Activated CD4-positive, alpha-beta T cell treated with anti-CD3 and anti-CD28 coated beads, Interleukin-10, Interleukin-2, amounts not matched to agents 100 ng/mL and 50 ng/mL, durations not matched to agents 16 hours and 8 hours (primary cell): ENCODE results near the gene SP110.

Source experiments
- DNase-seq: peaks from one replicate; pipeline ENCODE4 v3.0.0-alpha.2; 2020

The SP110 gene

DNA sequence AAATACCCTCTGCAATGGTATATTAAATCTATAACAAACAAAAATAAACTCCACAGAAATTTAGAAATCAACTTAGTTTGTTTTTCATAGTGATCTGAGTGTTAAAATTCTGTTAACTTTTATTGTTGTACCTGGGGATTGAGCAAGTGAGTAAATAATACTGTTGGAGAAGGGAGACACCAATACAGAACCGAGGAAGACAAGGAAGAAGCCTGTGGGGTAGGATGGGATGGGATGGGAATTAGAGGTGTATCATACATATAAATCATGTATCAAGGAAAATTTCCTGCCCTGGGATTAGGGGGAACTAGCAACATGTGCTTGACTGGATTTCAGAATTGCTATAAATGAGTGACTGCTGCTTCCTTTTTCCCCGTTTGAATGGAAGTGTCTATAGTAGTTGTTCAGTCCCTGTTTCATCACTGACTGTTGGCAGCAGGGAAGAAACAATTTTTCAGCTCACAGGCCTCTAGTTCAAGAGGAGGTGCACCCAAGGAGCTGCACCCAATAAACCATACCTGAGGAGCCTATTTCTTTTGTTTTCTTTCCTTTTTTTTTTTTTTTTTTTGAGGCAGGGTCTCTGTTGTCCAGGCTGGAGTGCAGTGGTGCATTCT is 53.1 kb downstream of the SP110 start:
- no peak for DNase-seq

- no peak for DNase-seq
These were observed 55.6 kb downstream of the SP110 start for GRCh38 chr2:230164139-230164538.

- DNase-seq = no peak
These were observed 56.8 kb downstream of the SP110 start for GRCh38 chr2:230162981-230163380.

- peak; percentile 33 for DNase-seq
These were observed 58.6 kb downstream of the SP110 start for GRCh38 chr2:230161184-230161583.

GRCh38 chr2:230160112-230160660 is 59.6 kb downstream of the SP110 start:
- peak; percentile 53 for DNase-seq

- DNase-seq = no peak
These were observed 61.3 kb downstream of the SP110 start for GRCh38 chr2:230158468-230158867.

DNA sequence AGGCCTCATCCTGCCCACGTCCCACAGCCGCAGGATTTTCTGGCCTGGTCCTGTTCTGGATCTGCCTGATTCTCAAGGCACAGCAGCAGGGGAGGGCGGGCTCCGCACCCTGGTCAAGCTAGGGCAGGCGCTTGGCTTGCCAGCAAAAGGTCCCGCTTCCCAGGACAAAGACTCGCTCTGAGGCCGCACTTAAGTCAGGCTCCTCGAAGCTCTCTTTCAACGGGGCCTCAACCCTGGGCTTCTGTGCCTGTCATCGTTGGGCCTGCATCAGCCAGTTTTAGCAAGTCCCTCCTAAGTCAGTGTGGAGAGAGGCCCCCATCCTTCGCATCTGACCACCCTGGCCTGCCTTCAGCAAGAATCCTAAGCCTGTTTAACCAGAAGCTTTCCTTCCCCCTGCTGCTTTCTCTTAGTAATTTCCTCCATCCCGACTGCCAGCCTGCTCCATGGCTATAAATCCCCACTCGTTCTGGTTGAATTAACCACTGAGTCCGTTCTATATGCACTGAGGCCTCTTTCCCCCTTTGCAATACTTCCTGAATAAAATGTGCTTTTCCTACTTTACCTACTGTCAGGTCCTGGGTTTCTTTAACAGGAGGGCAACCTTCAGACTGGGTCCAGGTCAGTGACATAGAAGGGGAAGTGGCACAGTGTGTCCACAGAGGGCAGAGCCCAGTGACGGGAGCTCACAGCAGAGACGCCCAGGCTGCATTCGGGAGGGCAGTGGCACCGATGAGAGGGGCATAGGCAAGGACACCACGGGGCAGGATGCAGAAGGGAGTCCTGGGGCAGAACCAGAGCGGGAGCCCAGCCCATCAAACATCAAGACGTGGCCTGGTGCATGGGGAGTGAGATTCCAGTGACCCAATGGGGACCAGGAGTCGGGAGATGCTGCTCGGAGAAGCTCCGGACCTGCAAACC is 62.7 kb downstream of the SP110 start:
- no peak for DNase-seq

DNA sequence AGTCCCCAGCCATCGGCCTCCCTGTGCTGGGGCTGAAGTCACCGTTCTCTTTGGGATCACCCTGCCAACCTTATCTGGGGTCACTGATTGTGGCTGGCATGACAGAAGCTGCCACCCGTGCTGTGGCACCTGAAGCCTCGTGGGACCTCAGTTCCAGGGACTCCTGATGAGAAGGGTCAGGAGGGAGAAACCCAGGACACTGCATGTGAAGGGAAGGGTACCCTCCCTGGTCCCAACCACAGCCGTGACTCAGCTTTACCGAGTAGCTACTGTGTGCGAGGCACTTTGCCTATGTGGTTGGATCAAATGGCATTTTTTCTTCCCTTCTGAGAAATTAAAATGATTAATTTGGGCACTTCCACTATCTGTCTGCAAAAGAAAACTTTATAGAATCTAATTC is 64.4 kb downstream of the SP110 start:
- DNase-seq = peak; percentile 41

GRCh38 chr2:230153390-230153976 is 66.3 kb downstream of the SP110 start:
- no peak for DNase-seq

- no peak for DNase-seq
These were observed 67.5 kb downstream of the SP110 start for GRCh38 chr2:230152334-230152733.

GRCh38 chr2:230144355-230144754 is 75.4 kb downstream of the SP110 start:
- no peak for DNase-seq

- no peak for DNase-seq
These were observed 79.1 kb downstream of the SP110 start for GRCh38 chr2:230140667-230141066.

GRCh38 chr2:230137902-230138539 is 81.8 kb downstream of the SP110 start:
- no peak for DNase-seq

DNA sequence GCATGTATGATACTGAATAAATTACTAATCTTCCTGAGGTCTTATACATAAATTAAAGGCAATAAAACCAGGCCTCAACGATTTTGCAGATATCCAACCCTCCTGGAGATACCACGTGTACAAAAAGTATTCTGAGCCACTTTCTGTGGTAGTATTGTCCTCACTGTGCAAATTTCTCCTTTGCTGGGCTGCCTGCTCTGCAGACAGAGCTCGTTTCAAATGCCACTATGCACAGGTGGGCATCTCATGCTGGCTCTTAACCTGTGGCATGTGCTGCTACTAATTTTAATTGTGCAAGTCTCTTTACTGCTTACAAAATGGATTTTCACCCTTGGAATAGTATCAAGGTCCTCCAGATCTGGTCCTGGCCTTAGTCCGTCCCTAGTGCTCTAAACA is 84.7 kb downstream of the SP110 start:
- DNase-seq = no peak

DNA sequence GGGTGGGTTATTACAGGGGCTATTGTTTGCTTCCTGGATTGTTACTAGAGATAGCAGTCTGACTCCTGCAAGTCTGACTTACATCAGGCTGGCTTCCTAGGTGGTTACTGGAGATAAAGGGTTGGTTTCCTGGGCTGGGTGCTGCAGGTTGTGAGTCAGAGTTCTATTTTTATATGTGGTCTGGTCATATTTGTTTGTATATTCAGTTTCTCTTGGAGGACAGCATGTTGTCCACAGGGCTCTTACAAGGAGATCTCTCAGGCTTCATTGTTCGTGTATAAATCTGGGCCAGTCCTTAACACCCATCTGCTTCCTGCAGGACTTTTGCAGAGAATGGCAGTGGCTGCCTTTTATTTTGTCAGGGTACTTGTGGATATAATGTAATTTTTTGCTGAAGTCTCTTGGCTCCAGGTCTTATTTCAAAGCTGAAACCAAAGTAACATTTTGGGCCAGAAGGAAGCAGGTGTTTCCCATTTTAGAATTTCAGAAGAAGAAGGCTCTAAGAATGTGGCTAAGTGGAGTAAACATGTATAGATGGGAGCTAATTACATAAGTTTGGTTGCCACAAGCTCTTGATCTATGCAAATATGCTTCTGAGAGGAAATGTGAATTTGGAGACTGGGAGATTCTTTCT is 85.2 kb downstream of the SP110 start:
- DNase-seq = peak; percentile 15

- DNase-seq = no peak
These were observed 88.4 kb downstream of the SP110 start for GRCh38 chr2:230131366-230131765.

DNA sequence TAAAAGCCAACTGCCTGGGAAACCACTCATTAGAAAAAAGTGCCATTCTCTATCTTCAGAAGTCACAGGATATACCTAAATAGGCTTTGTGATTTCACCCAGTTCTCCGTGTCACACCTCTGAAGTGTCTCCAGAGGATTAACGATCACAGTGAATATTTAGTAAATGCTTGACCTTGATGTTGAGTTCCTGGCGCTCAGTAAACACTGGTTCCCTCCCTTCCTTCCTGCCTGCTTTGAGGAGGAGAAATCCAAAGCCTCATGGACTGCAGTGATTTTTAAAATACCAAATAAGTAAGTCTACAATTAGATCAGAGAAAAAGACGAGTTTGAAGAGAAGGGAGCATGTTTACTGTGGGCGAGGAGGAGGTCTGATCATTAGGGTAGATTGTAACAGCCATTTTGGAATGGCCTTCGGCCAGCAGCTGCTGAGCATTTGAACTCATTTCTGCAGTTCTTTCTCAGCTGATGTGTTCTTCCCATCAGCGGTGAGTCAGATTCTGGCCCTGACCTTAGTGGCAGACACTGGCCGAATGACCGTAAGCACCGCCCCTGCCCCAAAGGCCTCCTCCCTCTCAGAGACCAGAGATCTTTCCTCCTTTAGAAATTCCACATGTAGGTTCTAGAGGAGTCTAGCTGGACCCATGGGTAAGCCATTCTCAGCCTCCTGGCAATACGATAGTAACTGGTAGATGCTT is 89.0 kb downstream of the SP110 start:
- no peak for DNase-seq

DNA sequence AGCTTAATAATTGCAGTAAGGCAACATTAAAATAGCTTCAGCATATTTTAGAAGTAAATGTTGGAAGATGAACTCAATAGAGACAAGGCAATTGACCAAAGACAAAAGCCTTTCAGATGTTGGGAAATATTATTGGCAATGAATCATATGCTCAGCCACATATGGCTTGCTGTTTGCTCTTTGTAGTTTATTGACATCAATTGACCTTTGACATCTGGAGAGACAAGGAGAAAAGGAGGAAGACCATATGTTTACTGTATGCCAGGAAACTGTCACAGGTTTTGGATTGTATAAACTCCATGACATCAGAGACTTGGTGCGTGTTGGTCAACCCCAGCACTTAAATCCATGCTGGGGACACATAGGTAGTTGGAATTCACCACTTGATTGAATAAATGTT is 90.4 kb downstream of the SP110 start:
- DNase-seq = no peak

DNA sequence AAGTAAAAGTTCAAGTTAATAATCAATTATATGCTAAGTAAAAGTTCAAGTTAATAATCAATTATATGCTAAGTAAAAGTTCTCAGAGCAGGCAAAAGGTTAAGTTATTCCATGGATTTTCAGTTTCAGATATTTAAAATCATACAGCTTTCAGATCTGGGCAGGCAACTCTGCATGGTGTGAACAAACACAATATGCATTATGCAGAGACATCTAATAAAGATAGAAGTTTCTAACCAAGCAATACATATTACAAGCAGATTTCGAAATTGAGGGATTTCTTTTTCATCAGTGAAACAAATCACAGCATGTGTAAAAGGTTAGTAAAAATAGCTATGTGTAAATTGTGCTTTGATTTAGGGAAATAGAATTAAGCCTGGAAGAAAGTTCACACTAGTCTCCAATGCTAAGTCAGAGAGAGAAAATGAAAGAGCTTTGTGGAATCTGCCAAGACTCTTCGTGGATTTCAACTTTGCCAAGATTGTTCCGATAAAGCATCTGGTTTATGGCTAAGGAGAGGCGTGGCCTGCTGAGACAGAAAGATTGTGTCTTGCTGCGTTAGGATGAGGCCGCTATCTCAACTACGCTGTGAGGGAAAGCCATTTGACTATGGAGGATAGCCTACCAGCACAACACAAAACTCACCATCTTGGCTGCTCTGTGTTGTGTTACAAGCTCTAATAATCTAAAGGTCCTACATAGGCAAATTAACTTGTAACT is 91.0 kb downstream of the SP110 start:
- DNase-seq = no peak

GRCh38 chr2:230127195-230127594 is 92.6 kb downstream of the SP110 start:
- no peak for DNase-seq

DNA sequence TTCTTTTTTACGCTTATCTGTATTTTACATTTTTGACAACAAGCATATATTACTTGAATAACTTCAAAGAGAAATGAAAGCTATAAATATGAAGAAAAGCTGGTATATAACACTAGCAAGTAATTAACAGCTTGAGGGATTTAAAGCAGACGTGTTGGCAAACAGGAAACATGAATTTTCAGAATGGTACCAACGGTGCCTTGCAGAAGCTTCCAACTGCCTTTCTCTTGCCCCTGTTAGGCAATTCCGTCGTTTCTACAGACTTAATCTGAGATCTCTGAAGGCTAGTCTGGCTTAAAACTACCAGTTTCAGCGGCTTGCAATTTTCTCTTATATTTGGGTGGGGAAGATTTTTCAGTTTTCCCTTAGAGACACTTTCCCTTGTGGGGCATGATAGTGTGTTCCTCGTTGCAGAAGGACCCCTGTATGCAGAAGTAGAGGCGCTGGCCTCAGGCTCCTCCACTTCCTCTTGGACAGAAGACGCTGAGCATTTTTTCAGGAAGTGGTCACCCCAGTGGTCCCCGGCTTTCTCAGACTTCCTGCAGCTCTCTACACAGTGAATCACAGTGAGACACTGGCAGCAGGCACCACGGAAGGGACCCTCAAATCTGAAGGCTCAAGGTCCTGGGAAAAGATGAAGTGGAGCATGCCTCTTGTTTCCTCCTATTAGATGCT is 94.9 kb downstream of the SP110 start:
- peak; percentile 34 for DNase-seq
